ENCODE measurements around the gene MTHFD2L. TPM values are rescaled to one million over a fixed set of nuclear protein-coding genes. Genes with fewer than 3 reads are reported as not detected.

MTHFD2L gene
- total RNA-seq, 1 donor from 2014 or later: 14.5 TPM

DNA sequence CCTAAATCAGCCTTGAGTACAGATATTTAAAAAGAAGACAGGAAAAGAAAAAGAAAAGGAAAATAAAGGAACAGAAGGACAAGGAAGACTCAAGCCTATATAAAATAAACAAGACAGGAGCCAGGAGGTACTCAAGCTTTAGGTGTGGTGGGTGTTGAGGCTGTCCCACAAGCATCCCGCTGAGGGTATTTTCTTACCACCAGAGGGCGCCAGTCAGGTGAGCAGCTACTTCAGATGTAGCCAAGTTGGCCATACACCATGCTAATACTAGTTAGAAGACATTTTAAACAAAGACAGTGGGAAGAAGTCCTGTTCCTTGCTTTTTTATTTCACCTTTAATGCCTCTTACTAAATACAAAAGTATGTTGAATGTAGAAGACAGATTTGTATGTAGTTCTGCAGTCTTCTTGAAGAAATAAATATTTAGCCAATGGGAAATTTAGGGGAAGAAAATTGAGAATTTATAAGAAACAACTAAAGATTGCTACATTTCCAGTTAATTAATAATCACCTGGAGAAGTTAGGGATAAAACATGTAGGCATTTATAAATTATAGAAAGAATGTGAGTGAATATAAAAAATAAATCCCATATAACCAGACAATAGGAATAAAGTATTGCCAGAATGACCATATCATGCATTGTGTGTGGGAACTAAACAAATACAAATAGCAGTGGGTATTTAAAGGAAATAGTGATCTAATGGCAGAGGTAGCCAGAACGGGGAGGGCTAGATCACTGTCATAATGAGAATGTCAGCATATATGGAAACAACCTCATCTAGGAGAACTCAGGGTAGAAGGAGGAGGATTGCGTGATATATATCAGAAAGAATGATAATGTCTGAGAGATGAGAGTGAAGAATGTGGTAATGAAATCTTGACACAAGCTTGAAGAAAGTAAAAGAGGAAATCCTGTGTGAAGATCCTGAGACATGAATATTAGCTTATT, 71.0 kb downstream of the MTHFD2L start:
- intact Hi-C loops (cut with DNase I): loop anchor here (2.0 to 10.0 kb wide), 2 partner anchors 82 to 446 kb away; no protein-coding TSS in a partner anchor

DNA sequence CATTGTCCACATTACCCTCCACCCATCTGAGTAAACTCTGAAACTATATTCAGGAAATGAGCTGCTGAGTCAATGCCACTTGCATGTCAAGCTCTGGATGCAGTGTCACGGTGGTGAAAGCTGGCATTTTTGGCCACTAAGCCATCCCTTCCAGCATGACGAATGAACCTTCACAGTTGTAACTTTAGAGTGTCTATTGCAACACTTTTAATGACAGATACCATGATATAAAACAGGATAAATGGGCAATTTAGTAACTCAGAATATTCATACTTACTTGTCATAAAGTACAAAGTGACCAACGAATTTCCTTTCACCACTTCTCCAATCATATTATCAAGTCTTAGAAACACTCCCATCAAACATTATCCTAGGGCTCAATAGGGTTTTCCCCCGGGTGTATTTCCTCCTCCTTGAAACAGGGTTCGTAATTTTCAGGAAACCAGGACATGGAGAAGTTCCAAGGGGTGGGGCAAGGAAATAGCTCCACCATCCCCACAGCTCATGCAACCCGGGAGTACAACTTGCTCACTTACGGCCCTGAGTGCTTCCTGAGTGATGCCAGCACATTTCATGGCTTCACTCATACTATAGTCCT, 73.1 kb downstream of the MTHFD2L start:
- no peak for DNase-seq (ENCODE audit: low spot score)
- intact Hi-C loops (cut with DNase I): no loop called here

More for the DNA sequence above, 71.0 kb downstream of the MTHFD2L start:
- DNase-seq (ENCODE audit: low spot score): no peak

DNA sequence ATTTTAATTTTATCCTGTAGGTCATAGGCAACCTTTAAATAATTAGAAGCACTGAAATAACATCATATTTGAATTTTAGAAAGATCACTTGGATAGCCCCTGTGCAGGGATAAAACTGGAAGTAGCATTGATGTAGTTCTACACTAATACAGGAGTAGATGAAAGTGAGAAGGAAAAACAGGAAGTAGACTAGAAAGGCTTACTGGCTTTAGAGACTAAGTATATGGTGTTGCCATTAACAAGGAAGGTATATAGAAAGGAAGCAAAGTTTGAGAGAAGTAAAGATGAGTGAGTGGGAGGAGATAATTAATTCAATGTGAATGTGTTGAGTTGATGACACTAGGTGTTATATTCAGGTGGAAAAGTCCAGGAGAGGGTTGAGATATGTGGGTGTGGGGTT, 77.2 kb downstream of the MTHFD2L start:
- no peak for DNase-seq (ENCODE audit: low spot score)

DNA sequence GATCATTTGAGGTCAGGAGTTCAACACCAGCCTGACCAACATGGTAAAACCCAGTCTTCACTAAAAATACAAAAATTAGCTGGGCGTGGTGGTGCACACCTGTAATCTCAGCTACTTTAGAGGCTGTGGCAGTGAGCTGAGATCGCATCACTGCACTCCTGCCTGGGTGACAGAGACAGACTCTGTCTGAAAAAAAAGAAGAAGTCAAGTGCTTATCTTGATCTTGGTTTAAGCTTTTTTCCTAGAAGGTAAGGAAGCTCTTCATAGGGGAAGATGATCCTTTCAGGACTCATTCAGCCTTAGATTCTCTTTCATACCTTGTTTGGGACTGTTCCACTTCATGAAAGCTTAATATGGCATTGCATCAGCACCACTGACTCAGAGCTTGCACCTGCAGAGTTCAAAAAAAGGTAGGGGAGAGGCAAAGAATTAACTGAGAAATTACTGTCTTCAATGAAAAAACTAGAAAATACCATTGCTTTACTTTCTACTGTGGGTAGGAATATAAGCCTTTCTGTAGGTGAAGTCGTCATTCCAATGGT, 79.6 kb downstream of the MTHFD2L start:
- no peak for DNase-seq (ENCODE audit: low spot score)
- intact Hi-C loops (cut with DNase I): no loop called here

More for the DNA sequence above, 77.2 kb downstream of the MTHFD2L start:
- intact Hi-C loops (cut with DNase I): no loop called here

DNA sequence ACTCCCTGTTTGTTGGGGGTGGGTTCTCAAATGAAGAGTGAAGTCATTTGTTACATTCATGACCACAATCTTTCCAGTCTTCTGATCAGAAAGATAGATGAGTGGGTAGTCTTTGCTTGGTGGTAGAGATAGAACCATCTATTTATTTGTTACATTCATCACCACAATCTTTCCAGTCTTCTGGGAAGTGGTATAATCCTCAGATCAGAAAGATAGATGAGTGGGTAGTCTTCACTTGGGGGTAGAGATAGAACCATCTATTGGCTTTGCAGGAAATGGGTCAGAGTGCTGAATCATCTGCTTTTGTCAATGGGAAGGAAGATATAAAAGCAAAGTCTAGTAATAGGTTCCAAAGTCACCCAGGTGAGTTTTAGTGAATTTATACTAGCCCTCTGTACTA, 86.1 kb downstream of the MTHFD2L start:
- DNase-seq (ENCODE audit: low spot score): no peak
- intact Hi-C loops (cut with DNase I): no loop called here

DNA sequence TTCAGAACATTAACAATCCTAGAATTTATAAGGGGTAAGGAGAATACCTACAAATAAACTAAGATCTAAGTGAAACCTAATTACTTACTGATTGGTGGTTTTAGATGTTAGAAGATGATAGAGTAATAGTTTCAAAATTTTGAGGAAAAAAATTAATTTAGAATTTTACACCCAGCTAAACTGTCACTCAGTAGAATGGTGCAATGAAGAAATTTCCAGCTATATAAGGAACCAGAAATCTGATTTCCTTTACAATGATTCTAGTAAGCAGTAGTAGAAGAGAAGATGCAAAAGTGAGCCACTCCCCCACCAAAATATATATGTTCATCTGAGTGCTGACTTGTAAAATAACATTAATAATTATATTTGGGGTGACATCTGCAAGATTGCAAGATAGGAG, 95.0 kb downstream of the MTHFD2L start:
- intact Hi-C loops (cut with DNase I): no loop called here

DNA sequence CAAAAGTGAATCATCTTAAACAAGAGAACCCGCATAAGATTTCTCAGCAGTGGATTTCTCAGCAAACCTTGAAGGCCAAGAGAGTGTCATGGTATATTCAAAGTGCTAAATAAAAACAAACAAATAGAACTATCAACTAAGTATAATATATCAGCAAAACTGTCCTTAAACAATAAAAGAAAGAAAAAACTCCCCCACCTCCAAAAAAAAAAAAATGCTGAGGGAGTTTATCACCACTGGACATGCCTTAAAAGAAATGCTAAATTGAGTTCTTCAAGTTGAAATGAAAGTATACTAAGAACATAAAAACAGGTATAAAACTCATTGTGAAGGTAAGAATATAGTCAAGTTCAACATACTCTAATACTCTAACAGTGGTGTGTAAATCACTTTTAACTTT, 96.5 kb downstream of the MTHFD2L start:
- DNase-seq (ENCODE audit: low spot score): no peak
- intact Hi-C loops (cut with DNase I): no loop called here

More for the DNA sequence above, 95.0 kb downstream of the MTHFD2L start:
- DNase-seq (ENCODE audit: low spot score): no peak

DNA sequence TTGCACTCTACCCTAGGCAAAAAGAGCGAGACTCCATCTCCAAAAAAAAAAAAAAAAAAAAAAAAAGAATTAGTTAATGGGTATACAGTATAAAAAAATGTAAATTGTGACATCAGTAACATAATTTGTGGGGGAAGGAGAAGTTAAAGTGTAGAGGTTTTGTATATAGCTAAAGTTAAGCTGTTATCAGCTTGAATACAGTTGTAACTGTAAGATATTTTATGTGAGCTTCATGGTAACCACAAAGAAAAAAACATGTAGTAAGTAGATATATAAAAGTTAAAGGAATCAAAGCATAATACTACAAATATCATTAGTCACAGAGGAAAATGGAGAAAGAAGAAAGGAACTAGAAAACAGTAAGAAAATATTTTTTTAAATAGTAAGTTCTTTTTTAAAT, 97.2 kb downstream of the MTHFD2L start:
- DNase-seq (ENCODE audit: low spot score): no peak
- intact Hi-C loops (cut with DNase I): no loop called here

DNA sequence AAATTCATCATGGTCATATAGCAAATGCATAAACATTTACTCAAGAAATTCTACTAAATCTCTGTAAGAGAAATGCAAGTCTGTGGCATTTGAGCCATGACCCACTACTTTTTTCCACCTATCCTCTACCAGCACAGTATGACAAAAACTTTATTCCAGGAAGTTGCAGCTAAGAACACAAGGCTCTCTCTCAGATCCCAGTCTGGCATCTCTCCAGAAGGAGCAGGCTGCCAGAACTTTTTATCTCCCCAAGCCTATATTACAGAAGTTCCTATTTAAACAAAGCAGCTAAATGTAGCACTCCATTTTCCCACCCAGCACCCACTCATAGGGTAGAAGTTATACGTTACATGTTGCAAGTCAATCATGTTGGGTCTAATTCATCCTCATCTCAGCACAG, 101.0 kb downstream of the MTHFD2L start:
- intact Hi-C loops (cut with DNase I): no loop called here
- no peak for DNase-seq (ENCODE audit: low spot score)

DNA sequence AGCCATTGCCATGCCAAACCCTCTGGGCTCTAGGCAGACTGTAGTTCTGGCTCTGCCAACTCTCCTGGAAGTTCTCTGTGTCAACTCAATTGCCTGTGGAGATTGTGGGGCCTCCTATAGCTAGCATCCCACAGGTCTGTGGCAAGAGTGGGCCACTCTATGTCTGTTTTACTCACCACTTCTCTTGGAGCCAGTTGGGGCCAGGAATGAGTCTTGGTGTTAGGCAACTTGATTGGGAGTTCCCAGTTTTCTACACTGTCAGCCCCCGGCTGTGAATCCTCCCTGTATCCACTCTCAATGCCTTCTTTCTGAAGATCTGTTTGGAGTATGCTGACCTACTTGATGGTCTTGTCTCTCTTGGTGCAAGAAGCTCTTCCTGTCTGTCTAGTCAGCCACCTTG, 102.1 kb downstream of the MTHFD2L start:
- no peak for DNase-seq (ENCODE audit: low spot score)
- intact Hi-C loops (cut with DNase I): no loop called here

DNA sequence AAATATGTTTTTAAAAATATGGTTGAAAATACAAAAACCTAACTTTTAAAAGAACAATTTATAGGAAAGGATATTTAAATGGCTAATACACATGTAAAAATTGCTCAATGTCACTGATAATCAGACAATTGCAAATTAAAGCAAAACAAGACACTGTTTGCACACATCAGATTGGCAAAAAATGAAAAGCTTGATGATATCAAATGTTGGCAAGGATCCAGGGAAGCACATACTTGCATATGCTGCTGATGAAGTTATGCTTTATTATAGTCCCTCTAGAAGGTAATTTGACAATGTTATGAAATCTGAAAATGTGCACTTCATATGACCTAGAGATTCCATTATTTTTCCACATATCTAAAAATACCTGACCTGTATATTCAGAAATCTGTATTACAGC, 104.6 kb downstream of the MTHFD2L start:
- no peak for DNase-seq (ENCODE audit: low spot score)
- intact Hi-C loops (cut with DNase I): no loop called here

DNA sequence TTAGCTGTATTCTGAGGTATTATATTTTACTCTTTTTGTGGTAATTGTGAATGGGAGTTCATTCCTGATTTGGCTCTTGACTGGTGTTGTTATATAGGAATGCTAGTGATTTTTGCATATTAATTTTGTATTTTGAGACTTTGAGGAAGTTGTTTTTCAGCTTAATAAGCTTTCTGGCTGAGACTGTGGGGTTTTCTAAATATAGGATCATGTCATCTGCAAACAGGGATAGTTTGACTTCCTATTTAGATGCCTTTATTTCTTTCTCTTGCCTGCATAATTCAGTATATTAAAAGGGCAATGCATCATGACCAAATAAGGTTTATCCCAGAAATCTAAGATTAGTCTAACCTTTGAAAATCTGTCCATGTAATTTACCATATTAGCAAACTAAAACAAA, 105.6 kb downstream of the MTHFD2L start:
- no peak for DNase-seq (ENCODE audit: low spot score)
- intact Hi-C loops (cut with DNase I): no loop called here

DNA sequence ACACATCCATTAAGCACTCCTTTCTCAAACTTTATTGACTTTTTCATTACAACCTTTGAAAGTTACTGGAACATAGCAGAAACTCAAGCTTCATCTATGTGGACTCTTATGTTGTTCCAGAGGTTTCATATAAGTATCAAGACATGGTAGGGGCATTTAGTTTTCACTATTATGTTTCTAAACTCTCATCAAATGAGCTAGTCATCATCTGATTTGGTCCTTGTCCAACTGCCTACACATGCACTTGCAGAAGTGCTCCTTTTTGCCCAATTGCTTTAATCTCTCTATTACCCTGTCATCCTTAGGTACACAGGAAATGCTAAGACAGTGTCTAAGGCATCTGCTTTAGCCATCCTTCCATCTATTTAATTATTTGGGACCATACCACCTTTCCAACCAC, 108.2 kb downstream of the MTHFD2L start:
- no peak for DNase-seq (ENCODE audit: low spot score)
- intact Hi-C loops (cut with DNase I): no loop called here

DNA sequence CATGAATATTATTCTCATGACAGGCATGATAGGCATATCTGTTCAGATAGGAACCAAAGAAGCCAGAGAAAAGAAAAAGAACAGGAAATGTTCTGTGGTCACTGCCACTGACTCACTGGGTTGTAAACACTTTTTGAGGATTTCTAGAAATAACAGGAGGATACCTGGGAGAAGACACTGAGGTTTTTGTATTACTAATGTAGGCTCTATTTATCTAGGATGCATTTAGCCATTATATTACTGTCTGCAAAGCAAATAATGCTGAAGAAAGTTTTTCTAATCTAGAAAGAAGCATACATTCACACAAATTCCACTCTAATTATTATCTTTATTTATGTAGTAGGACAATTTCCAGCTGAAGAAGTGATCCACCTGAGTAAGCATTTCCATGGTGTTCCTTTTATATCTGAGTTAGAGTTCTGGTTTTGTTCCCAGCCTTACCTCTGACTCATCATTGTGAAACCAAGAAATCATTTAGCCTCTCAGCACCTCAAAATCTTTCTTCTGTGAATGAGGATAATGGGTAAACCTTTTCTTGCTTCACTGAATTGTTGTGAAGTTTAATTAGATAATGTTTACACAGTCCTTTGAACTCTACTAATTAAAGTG, 110.2 kb downstream of the MTHFD2L start:
- intact Hi-C loops (cut with DNase I): no loop called here
- no peak for DNase-seq (ENCODE audit: low spot score)

DNA sequence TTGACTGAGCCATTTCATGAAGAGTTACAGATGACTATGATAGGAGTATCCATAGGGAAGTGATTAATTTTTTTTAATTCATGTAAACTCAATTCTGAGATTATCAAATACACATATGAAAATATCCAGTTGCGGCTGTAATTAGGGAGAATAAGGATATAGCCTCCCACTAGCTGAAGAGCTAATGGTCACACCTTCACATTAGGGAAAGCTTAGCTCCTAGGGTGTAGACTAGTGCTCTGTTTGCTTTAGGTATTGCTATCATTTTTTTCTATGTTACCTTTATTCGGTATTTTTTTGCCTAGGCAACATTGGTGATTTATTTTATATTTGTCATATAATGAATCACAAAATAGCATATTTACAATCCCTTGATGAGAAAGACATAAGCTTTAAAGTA, 110.7 kb downstream of the MTHFD2L start:
- no peak for DNase-seq (ENCODE audit: low spot score)
- intact Hi-C loops (cut with DNase I): no loop called here

DNA sequence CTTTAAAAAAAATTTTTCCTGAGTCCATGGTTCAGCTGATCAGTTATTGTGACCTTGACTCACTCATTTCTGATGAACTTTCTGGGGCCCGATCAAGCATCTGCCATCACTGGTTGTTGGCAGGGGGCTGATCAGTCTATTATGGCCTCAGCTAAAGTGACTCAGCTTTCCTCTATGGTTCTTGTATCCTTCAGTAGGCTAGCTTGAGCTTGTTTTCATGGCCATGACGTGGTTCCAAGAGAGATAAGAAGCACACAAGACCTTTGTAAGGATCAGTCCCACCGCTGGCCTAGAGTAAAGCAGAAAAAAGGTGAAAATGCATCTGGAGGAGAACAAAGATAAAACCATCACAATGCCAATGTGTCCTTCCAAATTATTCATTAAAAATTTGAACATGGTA, 120.6 kb downstream of the MTHFD2L start:
- intact Hi-C loops (cut with DNase I): no loop called here
- no peak for DNase-seq (ENCODE audit: low spot score)

DNA sequence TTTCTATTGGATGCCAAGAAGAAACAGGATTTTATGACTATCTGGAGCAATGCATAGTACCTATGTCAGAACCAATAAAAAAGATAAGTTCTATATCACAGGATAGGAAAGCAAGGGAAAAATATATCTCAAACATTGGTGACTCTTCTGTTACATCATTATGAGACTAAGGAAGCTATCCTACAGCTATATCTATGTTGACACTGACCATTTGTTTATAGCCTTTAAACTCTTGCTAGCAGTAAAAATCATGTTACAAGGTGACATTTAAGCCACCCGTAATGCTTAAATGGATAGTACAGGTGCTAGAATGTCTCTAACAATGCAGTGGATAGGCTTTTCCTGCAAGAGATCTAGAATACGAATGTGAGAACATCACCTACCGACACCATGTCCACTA, 121.8 kb downstream of the MTHFD2L start:
- intact Hi-C loops (cut with DNase I): no loop called here
- DNase-seq (ENCODE audit: low spot score): no peak

DNA sequence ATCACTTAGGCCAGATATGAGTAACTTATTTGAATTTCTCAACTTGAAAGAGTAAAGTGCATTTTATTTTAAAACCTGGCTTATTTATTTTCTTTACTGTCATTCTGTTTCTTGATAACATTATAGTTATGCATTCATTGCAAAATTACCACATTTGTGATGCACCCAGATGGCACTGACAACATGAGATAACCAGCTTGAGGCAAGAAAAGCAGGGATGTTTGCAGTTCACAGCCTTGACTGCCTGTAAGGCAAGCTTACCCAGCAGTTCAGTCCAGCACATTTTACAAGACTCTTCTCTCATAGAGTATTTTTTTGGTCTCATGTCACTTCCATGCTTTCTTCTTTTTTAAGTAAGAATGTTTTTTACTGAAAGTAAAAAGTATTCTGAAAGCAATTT, 125.0 kb downstream of the MTHFD2L start:
- intact Hi-C loops (cut with DNase I): no loop called here
- no peak for DNase-seq (ENCODE audit: low spot score)

DNA sequence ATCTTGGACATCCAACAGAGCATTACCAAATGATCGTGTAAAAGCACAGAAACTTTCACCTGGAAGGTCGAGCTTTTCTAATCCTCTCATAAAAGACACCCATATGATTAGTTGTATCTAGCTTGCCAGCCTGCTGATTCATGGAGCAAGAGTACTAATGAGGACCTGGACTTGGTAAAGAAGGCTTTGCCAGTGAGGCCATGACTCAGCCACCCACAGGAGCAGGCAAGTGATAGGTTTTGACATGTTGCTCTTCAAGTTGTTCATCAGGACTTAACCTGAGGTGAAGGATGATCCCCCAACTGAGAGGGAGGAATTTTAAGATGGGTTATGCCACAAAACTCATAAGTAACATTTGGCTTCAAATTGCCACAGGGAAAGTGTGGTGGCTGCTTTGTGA, 125.7 kb downstream of the MTHFD2L start:
- intact Hi-C loops (cut with DNase I): no loop called here
- no peak for DNase-seq (ENCODE audit: low spot score)

DNA sequence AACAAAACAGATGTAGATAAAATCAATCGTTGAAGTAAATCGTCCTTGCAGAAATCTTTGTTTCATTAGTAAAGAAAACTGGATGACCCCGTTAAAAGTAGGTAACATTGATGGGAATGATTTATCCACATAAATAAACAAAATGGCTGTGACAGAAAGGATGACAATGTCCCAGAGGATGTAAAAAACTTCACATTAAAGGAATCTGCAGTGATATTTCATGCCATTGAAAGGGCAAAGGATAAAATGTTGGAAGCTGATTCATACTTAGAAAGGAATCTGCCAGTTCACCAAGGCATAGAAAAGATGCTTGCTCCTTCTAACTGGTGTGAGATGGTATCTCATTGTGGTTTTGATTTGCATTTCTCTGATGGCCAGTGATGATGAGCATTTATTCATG, 126.1 kb downstream of the MTHFD2L start:
- intact Hi-C loops (cut with DNase I): no loop called here
- no peak for DNase-seq (ENCODE audit: low spot score)

All from cardiac septum (tissue), 1 donor.